ENCODE measurements around the gene FCF1. TPM values are rescaled to one million over a fixed set of nuclear protein-coding genes. Genes with fewer than 3 reads are reported as not detected.
"Not testable (repeated sequence)": the region's sequence is repeated elsewhere in the genome, so short reads cannot be mapped to it uniquely, and the experiment has no call there.

The FCF1 gene
- polyA plus RNA-seq, 1 donor: 37.9 TPM

GRCh38 chr14:74702293-74702692 lies 10.7 kb upstream of the FCF1 start:
- no peak for DNase-seq

GRCh38 chr14:74703043-74703442 lies 9.9 kb upstream of the FCF1 start:
- DNase-seq: no peak

DNA sequence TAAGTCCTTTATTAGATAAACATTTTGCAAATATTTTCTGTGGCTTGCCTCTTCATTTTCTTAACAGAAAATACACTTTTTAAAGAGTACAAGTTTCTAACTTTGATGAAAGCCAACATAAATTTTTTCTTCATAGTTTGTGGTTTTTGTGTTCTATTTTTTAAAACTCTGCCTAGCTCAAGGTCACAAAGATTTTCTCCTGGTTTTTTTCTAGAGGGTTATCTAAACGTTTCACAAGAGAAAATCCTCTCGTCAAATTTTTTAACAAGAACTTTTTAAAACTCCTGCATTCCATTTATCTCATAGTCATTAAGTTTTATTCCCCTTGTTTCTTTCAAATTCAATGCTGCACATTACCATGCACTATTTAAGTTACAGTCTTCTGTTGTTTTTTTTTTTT lies 8.3 kb upstream of the FCF1 start:
- DNase-seq: no peak

DNA sequence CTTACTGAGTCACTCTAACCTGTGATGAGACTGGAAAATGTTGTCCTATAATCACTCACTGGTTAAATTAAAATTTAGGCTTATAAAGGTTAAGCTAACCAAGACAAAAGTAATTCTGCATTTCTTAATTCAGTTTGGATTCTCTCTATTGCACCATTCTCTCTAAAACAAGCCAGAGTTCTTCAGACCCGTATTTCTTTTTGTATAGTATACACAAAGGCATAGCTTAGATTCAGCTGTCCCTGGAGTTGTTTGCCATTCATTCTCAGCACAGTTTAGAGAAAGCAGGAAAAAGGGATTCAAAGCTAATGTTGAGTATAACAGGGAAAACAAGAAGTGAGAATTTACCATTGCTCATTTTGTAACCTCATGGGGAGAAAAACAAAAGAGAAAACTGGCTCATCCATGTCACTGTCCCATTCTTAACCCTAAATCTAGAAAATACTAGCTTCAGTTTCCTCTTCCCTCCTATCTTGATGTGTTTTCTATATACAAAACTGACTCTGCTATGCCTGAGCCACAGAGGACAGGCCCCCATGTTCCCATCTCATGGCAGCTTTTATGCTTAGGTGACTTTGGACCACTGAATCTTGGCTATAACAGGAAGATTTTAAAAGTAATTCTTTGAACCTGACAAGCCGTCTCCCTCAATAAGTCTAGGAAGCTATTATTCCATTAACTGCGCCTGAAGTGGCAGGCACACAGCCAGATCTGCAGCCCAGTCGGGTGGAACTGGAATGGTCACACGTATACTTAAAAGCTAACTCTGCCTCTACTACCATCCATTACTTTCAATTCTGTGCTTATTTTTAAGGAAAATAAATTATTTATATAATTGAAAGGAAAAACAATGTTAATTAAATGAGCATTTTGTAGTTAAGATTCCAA lies 7.1 kb upstream of the FCF1 start:
- DNase-seq: no peak

- no peak for DNase-seq
Observed at GRCh38 chr14:74710480-74710879, 2.5 kb upstream of the FCF1 start.

GRCh38 chr14:74711651-74712050 lies 1.3 kb upstream of the FCF1 start:
- no peak for DNase-seq

- no peak for DNase-seq
Observed at GRCh38 chr14:74713395-74713735, 421 bp downstream of the FCF1 start.

- no peak for DNase-seq
Observed at GRCh38 chr14:74720526-74720925, 7.6 kb downstream of the FCF1 start.

DNA sequence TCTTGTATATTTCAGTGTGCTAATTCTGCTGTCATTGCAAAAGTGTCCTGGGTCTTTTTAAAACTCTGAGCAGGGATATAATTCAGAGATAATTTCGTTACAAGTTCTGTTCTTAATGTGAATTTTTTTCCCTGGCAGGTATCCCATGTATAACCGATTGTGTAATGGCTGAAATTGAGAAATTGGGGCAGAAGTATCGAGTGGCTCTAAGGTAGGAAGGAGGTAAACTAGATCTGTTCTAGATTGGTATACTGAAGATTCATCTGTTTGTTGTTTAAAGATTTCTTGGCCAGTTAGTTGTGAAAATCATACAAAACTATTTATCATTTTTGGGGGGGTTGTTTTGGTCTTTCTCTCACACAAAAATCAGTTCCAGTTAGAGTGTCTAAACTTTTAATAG lies 10.2 kb downstream of the FCF1 start:
- no peak for DNase-seq

DNA sequence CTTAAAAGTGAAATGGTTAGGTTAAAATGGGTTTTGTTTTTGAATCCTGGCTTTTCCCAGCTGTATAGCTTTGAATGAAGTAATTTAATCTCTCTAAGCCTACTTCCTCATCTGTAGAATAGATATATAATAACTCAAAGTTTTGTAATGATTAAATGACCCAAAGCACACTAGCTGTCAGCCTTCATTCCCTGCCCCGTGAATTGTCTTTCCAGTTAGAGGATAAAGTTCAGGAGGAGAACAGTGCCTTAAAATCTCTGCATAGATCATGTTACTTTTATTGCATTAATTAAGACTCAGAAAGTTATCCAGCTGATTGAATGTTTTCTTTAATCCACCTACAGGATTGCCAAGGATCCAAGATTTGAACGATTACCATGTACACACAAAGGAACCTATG lies 19.4 kb downstream of the FCF1 start:
- DNase-seq: no peak

DNA sequence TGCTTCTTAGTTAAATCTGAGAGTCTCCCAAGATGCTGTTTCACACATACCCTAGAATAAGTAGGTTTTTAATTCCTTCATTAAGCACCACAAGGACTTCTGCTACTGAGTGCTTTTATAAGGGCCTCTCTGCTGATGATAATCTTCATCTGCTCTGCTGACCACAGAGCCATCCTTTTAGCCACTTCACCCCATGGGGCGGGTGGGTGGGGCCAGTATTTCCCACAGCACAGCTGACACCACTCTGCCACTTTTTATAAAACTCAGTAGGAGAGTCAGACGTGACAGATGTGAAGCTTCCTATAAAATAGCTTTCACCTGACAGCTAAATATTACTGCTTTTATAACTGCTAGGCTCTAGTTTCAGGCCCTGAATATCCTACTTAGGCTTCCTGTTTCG lies 20.3 kb downstream of the FCF1 start:
- DNase-seq: no peak

- no peak for DNase-seq
Observed at GRCh38 chr14:74735125-74735524, 22.2 kb downstream of the FCF1 start.

- DNase-seq: no peak
Observed at GRCh38 chr14:74737753-74738325, 24.9 kb downstream of the FCF1 start.

- no peak for DNase-seq
Observed at GRCh38 chr14:74739293-74740030, 26.5 kb downstream of the FCF1 start.

DNA sequence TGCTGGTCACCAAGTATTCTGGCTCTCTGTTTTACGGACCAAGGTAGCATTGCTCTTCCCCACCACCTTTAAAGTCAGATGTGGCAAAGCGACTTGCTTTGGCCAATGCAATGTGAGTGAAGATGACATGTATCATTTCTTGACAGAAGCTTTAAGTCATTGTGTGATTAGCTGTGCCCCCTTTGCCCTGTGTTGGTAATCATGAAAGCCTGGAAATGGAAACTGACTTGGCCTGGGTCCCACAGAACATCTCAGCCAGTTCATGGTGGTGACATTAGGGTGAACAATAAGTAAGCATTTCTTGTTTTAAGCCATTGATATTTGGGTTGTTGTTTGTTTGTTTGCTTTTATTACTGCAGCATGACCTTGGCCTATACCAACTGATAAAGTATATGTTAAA lies 34.3 kb downstream of the FCF1 start:
- DNase-seq: no peak

DNA sequence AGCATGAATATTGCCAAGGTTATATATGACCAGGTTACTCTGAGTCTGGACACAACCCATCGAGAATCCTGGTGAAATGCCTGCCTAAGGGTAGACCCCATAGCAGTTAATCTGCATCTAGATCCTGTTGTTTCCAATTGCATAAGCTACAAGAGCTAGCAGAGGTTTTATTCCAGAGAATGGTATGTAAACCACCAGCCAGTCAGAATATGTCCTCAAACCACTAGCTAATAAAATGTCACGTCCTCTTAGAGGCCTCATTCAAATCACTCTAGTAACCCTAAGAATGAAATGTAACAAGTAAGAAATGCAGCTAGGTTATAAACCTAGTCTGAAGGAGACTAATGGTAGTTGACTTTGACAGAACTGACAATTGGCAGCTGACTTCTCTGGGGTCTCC lies 41.2 kb downstream of the FCF1 start:
- DNase-seq: no peak

- no peak for DNase-seq
Observed at GRCh38 chr14:74754899-74755298, 42.0 kb downstream of the FCF1 start.

DNA sequence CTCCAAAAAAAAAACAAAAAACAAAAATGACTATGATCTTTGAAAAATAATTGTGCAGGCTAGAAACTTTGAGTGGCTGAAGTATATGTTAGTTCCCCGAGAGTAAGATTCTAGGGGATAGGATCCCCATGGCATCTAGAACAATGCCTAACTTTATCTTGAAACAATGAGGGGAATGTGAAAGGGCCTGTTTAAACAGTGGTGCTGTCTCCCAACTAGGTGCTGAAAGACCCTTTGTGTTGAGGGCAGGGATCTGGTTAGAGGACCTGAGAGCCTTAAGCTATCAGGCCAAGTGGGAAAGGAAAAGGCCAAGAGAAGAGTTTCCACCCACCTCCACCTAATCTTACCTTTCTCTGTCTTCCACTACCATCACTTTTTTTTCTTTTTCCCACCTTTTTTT lies 43.4 kb downstream of the FCF1 start:
- no peak for DNase-seq

DNA sequence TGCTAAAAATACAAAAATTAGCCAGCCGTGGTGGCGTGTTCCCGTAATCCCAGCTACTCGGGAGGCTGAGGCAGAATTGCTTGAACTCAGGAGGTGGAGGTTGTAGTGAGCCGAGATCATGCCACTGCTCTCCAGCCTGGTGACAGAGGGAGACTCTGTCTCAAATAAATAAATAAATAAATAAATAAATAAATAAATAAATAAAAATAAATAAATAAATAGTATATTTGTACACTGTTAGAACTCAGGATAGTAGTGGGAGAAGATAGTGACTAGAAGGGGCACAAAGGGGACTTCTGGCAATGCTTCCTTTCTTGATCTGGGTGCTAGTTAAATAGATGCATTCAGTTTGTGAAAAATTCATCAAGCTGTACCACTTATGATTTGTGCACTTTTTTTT lies 45.6 kb downstream of the FCF1 start:
- not testable (repeated sequence) for DNase-seq

DNA sequence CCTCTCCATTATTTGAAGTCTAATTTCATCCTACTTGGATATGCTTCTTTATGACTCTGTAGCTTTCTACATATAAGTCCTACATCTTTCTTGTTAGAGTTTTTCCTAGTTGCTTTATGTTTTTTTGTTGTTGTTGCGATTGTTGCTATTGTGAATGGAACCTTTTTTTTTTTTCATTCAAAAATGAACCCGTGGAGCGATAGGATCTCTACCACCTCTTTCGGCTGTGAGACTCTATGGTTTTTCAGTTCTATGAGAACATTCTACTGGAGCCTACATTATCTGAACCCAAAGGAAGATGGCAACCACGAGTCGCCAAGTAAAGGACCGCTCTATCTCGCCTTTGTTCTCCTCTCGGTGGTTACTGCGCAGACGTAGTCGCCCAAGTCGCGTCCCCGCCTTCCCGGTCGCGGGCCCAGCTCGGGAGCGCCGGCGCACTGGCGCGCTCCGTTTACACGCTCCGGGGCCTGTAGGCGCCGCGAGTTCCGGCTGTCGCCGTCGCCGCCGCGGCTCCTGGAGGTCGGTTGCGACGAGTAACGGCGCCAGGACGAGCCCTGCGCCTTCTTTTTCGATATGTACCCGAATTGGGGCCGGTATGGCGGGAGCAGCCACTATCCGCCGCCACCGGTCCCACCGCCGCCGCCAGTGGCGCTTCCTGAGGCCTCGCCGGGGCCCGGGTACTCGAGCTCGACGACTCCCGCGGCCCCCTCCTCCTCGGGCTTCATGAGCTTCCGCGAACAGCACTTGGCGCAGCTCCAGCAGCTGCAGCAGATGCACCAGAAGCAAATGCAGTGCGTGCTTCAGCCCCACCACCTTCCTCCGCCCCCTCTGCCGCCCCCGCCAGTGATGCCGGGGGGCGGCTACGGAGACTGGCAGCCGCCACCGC lies 50.2 kb downstream of the FCF1 start, which contains the start of gene YLPM1:
Gene YLPM1, plus strand, starts transcription at position 400 of the 886 bp plus-strand sequence. Its CDS starts 174 bp downstream, at position 574.
- DNase-seq: peak; percentile 96

GRCh38 chr14:74763803-74764531 lies 51.0 kb downstream of the FCF1 start:
- DNase-seq: peak; percentile 13

DNA sequence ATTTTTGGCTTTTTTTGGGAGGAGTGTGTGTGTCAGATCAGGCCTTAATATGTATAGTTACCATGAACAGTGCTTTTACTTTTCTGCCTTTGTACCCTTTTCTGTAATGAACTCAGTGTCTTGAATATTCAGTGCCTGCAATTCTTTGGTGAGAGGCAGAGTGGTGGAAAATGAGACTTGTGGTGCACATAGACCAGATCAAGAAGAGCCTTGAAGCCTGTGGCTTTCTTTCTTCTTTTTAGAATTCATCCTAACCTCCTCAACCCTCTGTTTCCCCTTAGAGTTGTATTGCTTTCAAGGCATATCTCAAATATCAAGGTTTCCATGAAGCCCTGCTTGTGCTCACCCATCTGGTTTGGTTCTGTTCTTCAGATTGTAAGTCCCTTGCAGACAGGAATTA lies 52.8 kb downstream of the FCF1 start:
- no peak for DNase-seq

All from hindlimb muscle (tissue), 1 donor.